HepG2 (cell line): ENCODE results near the gene HPS4. TPM values are rescaled to one million over a fixed set of nuclear protein-coding genes. Genes with fewer than 3 reads are reported as not detected.

Experiments used
- ATAC-seq: fragments of 200-7000 bp; cut with Tn5 transposase; 3 replicates; pipeline ENCODE4 v1.9.1; 2020; ENCODE audit warnings: mild to moderate bottlenecking, moderate library complexity
- BruUV-seq: library from RNA; stranded (reverse); fragments of 400-500 nt; replicated peaks from 2 replicates; lab custom pipeline; 2021; lab: Mats Ljungman, UMichigan
- CTCF ChIA-PET: fragments of 300-600 bp; formaldehyde crosslinking; extraction: SDS; loops from one replicate; lab custom pipeline; 2021; ENCODE audit warnings: low total read pairs, inconsistent platforms, low intra/inter-chr PET ratio; lab: Yijun Ruan, JAX
- POLR2A ChIA-PET: fragments of 350-600 bp; sonication (Branson Sonifier 250); formaldehyde crosslinking; loops from one replicate; lab custom pipeline; 2020; ENCODE audit warnings: antibody characterized with exemption, inconsistent platforms; lab: Yijun Ruan, JAX
- DNase-seq: peaks from one replicate; pipeline ENCODE4 v3.0.0-alpha.2; 2015; ENCODE audit warnings: low spot score
- FAIRE-seq: peaks from 3 replicates; lab custom pipeline; 2011; peaks lifted over from hg19 to GRCh38; lab: Jason Lieb, UNC
- H2AFZ ChIP-seq: one replicate; pipeline ENCODE4 v1.6.1; 2011; ENCODE audit warnings: low read length, inconsistent platforms
- H3K27ac ChIP-seq: fragments of 300-600 bp; 3 replicates; pipeline ENCODE4 v1.8.0; 2011; ENCODE audit warnings: mixed run types, mild to moderate bottlenecking, mixed read lengths, low read length, inconsistent platforms; ENCODE audit not compliant: insufficient read depth; ENCODE audit errors: extremely low read length
- H3K27me3 ChIP-seq, 2 experiments: fragments of 200-600 bp in 1 of 2; 2 replicates in 1 of 2; 3 replicates in 1 of 2; pipeline versions ENCODE4 v1.6.0 to v1.8.0; 2011; ENCODE audit warnings: low read length in 2 of 2, mild to moderate bottlenecking in 2 of 2, moderate library complexity in 2 of 2, inconsistent platforms in 1 of 2; ENCODE audit not compliant: insufficient read depth in 2 of 2, control insufficient read depth in 1 of 2
- H3K36me3 ChIP-seq, 2 experiments: fragments of 200-600 bp in 1 of 2; replicated peaks in 1 of 2; 2 replicates in 1 of 2; 3 replicates in 1 of 2; pipeline versions ENCODE4 v1.5.1 to v1.8.0; 2011; ENCODE audit warnings: low read length in 2 of 2, inconsistent platforms in 1 of 2; ENCODE audit not compliant: insufficient read depth in 2 of 2, control insufficient read depth in 1 of 2
- H3K4me1 ChIP-seq: 2 replicates; pipeline ENCODE4 v1.5.1; 2012; ENCODE audit warnings: low read length, inconsistent platforms; ENCODE audit not compliant: insufficient read depth
- H3K4me2 ChIP-seq: 2 replicates; pipeline ENCODE4 v1.6.0; 2011; ENCODE audit warnings: low read depth, low read length, inconsistent platforms
- H3K4me3 ChIP-seq, 3 experiments: fragments of 200-600 bp in 1 of 3; sonication (generic), shearing (Covaris generic) in 1 of 3; replicated peaks in 1 of 3; 2 replicates each; pipeline ENCODE4 v1.5.1; 2011 to 2016; ENCODE audit warnings: low read length in 3 of 3, inconsistent platforms in 2 of 3, low read depth in 2 of 3, mild to moderate bottlenecking in 2 of 3, control low read depth in 1 of 3, mixed read lengths in 1 of 3; ENCODE audit not compliant: insufficient read depth in 1 of 3
- H3K79me2 ChIP-seq: one replicate; pipeline ENCODE4 v1.6.1; 2011; ENCODE audit warnings: low read length, inconsistent platforms; ENCODE audit not compliant: insufficient read depth
- H3K9ac ChIP-seq: 2 replicates; pipeline ENCODE4 v1.6.0; 2011; ENCODE audit warnings: mild to moderate bottlenecking, low read depth, low read length, inconsistent platforms; ENCODE audit not compliant: insufficient read depth
- H3K9me3 ChIP-seq: 2 replicates; pipeline ENCODE4 v1.5.1; 2012; ENCODE audit warnings: mild to moderate bottlenecking, low read length
- H4K20me1 ChIP-seq: 2 replicates; pipeline ENCODE4 v1.6.0; 2011; ENCODE audit warnings: inconsistent platforms, mild to moderate bottlenecking, low read length, moderate library complexity; ENCODE audit not compliant: insufficient read depth
- TFDP1 ChIP-seq: IDR thresholded peaks from 2 replicates; pipeline ENCODE4 v1.6.1; 2016; ENCODE audit warnings: missing compliant biosample characterization, missing genetic modification reagents, borderline replicate concordance
- ZNF629 ChIP-seq: sonication (generic); formaldehyde crosslinking; conservative IDR thresholded peaks from 2 replicates; pipeline ENCODE4 v1.5.0; 2020; ENCODE audit warnings: missing genetic modification reagents
- ZNF644 ChIP-seq: IDR thresholded peaks from 2 replicates; pipeline ENCODE4 v1.6.1; 2016; ENCODE audit warnings: low read depth
- ZNF768 ChIP-seq: sonication (generic); formaldehyde crosslinking; IDR thresholded peaks from 2 replicates; pipeline ENCODE4 v1.4.0; 2020; ENCODE audit warnings: missing genetic modification reagents
- WGBS: methylation state at CpG from one replicate; pipeline ENCODE4 v1.1.6; 2017; ENCODE audit warnings: low lambda C conversion rate; 5-methylcytosine and 5-hydroxymethylcytosine counted together
- in situ Hi-C: cut with HindIII; loops from 2 replicates; pipeline ENCODE4 v1.10.0; 2017; ENCODE audit warnings: low pct_unique_long_range_greater_than_20kb; ENCODE audit not compliant: extremely low pct_ligation_motif_present
- intact Hi-C: fragments of 100-400 bp; cut with micrococcal nuclease; formaldehyde crosslinking; loops from one replicate; pipeline ENCODE4 v1.10.0; 2022; ENCODE audit not compliant: unreplicated experiment
- polyA plus RNA-seq, 8 experiments: library from polyadenylated mRNA; depleted of rRNA in 3 of 8; stranded (reverse) in 7 of 8; unstranded in 1 of 8; fragments of >200 nt; fragmentation: Illumina TruSeq in 4 of 8; extraction: Trizol in 4 of 8; gene quantifications; 2 replicates each; pipeline versions ENCODE4 v1.2.1 to v1.2.3, GENCODE V29; 2011 to 2016; ENCODE audit warnings: low read depth in 4 of 8, missing spikeins in 1 of 8, mixed read lengths in 1 of 8; ENCODE audit not compliant: insufficient read depth in 1 of 8
- total RNA-seq, 5 experiments: library from RNA; depleted of rRNA; stranded (reverse); fragments of >200 nt; fragmentation: Illumina TruSeq; extraction: Trizol; gene quantifications; 2 replicates each; pipeline ENCODE4 v1.2.3, GENCODE V29; 2016; ENCODE audit warnings: low read depth in 1 of 5

Gene HPS4
- total and polyA plus RNA-seq, 2 of the 13 experiments (the other 11 are each of a cell fraction or from before 2014, with no cell fraction given): 27.4 to 34.0 TPM

GRCh38 chr22:26436903-26437515, 46.6 kb downstream of the HPS4 start (continued):
- TF ChIP-seq TFDP1 (CRISPR knock-in tag) (no peak), ZNF644 (CRISPR knock-in tag) (no peak)
- TF ChIP-seq, all 625 proteins: peak for 0

- Histone ChIP-seq H3K27ac (no peak overlapping the region), H3K36me3 (no peaks in the 10 kb centered on the region), H3K79me2 (no peaks in the 10 kb centered on the region), H3K9me3 (no peaks in the 10 kb centered on the region), H3K27me3 (peaks cover 5 to 62% of the 10 kb centered on the region in 2 experiments), H3K4me2 (no peak overlapping the region), H4K20me1 (no peaks in the 10 kb centered on the region), H3K4me3 (no peak overlapping the region), H3K4me1 (no peaks in the 10 kb centered on the region), H3K9ac (no peak overlapping the region), H2AFZ (no peak overlapping the region)
- FAIRE-seq: no peak
- intact Hi-C loops (no loop called here), in situ Hi-C loops (no loop called here)
- POLR2A ChIA-PET: no interaction called here
- ATAC-seq: no peak
- BruUV-seq: no TSS peak
- no peak for TF ChIP-seq ZNF768 (CRISPR knock-in tag)
- TF ChIP-seq ZNF629: peak; percentile 35; the same call in 1 of the 2 replicates
- 21% methylated on average over 11 of the region's 11 CpGs for WGBS
- DNase-seq: no peak
- CTCF ChIA-PET: no interaction called here
Observed at GRCh38 chr22:26435327-26436093, 48.1 kb downstream of the HPS4 start.
